Measurements from ENCODE around the gene LILRB5.
"Not testable (repeated sequence)": the region's sequence is repeated elsewhere in the genome, so short reads cannot be mapped to it uniquely, and the experiment has no call there.

The LILRB5 gene

DNA sequence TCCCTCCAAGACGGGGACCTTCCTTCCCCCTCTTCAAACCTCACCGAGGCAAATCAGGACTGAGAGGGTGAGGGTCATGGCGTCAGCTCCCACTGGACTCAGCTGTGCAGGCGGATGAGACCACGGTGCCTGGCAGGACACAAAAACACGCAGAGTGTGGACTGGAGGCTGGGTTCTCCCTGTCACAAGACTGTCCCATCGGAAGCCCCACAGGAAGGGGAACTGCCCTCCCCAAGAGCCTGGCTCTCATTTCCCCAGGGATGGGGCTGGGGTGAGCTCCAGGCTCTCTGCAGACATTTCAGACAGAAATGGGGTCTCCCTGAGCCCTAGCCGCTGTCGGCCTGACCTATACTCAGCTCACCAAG lies at the start of gene LILRB5:
Gene LILRB5 (minus strand): TSS at position 158 of the 365 bp plus-strand sequence. CDS start 80 bp downstream, at position 78.
- Histone ChIP-seq H3K4me1 (ENCODE audit: control insufficient read depth, insufficient read depth, low read length) (no peaks in the 10 kb centered on the region), H3K27ac (ENCODE audit: low read length) (no peak within 1 kb of the TSS), H3K27me3 (ENCODE audit: control insufficient read depth, insufficient read depth, low read length) (no peaks in the 10 kb centered on the region), H3K4me3 (ENCODE audit: low read length) (no peak within 1 kb of the TSS), H3K9me3 (ENCODE audit: control insufficient read depth, insufficient read depth, low read length) (no peaks in the 10 kb centered on the region; the same call in 1 of the 2 replicates), H3K36me3 (ENCODE audit: control insufficient read depth, insufficient read depth, low read length) (peaks cover 2% of the 10 kb centered on the region; the same call in 1 of the 2 replicates)
- DNase-seq (ENCODE audit: low read depth, low spot score) = no peak
- WGBS (ENCODE audit: insufficient coverage, insufficient read length) = no CpG with 5 or more reads among the region's 9 CpGs

- Histone ChIP-seq H3K27ac (ENCODE audit: low read length) (no peak overlapping the region), H3K4me1 (ENCODE audit: control insufficient read depth, insufficient read depth, low read length) (no peaks in the 10 kb centered on the region), H3K36me3 (ENCODE audit: control insufficient read depth, insufficient read depth, low read length) (no peaks in the 10 kb centered on the region), H3K4me3 (ENCODE audit: low read length) (no peak overlapping the region), H3K9me3 (ENCODE audit: control insufficient read depth, insufficient read depth, low read length) (peaks cover 5% of the 10 kb centered on the region; the same call in 1 of the 2 replicates), H3K27me3 (ENCODE audit: control insufficient read depth, insufficient read depth, low read length) (no peaks in the 10 kb centered on the region; the same call in 1 of the 2 replicates)
- no CpG with 5 or more reads among the region's 1 CpG for whole genome bisulfite sequencing (ENCODE audit: insufficient coverage, insufficient read length)
- DNase-seq (ENCODE audit: low read depth, low spot score) = no peak
These were observed 48.1 kb upstream of the LILRB5 start for GRCh38 chr19:54305141-54305540.

DNA sequence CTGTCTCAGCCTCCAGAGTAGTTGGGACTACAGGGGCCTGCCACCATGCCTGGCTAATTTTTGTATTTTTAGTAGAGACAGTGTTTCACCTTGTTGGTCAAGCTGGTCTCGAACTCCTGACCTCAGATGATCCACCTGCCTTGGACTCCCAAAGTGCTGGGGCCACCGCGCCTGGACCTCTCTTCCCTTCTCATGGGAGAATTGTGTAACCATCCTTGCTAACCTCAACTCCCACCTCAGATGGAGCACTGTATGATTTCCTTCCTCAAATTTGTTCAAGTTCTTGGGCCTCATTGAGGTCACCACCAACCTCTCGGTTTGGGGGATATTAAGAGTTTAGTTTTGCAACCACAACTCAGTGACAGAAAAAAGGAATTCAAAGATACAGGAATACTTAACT lies 45.2 kb upstream of the LILRB5 start:
- Histone ChIP-seq H3K36me3 (ENCODE audit: control insufficient read depth, insufficient read depth, low read length) (no peaks in the 10 kb centered on the region), H3K27me3 (ENCODE audit: control insufficient read depth, insufficient read depth, low read length) (no peaks in the 10 kb centered on the region; the same call in 1 of the 2 replicates), H3K27ac (ENCODE audit: low read length) (no peak overlapping the region), H3K9me3 (ENCODE audit: control insufficient read depth, insufficient read depth, low read length) (peaks cover 7% of the 10 kb centered on the region; the same call in 1 of the 2 replicates), H3K4me3 (ENCODE audit: low read length) (no peak overlapping the region), H3K4me1 (ENCODE audit: control insufficient read depth, insufficient read depth, low read length) (no peaks in the 10 kb centered on the region)
- no CpG with 5 or more reads among the region's 4 CpGs for WGBS (ENCODE audit: insufficient coverage, insufficient read length)
- DNase-seq (ENCODE audit: low read depth, low spot score) = no peak

- Histone ChIP-seq H3K9me3 (ENCODE audit: control insufficient read depth, insufficient read depth, low read length) (peaks cover 5% of the 10 kb centered on the region; the same call in 1 of the 2 replicates), H3K4me1 (ENCODE audit: control insufficient read depth, insufficient read depth, low read length) (no peaks in the 10 kb centered on the region), H3K27ac (ENCODE audit: low read length) (no peak overlapping the region), H3K36me3 (ENCODE audit: control insufficient read depth, insufficient read depth, low read length) (no peaks in the 10 kb centered on the region), H3K27me3 (ENCODE audit: control insufficient read depth, insufficient read depth, low read length) (no peaks in the 10 kb centered on the region), H3K4me3 (ENCODE audit: low read length) (no peak overlapping the region)
- no peak for DNase-seq (ENCODE audit: low read depth, low spot score)
- no CpG with 5 or more reads among the region's 5 CpGs for WGBS (ENCODE audit: insufficient coverage, insufficient read length)
These were observed 42.4 kb upstream of the LILRB5 start for GRCh38 chr19:54299515-54299914.

GRCh38 chr19:54299126-54299498 lies 42.0 kb upstream of the LILRB5 start:
- no peak overlapping the region for H3K4me3 ChIP-seq (ENCODE audit: low read length)
- no peak overlapping the region for H3K27ac ChIP-seq (ENCODE audit: low read length)
- H3K27me3 ChIP-seq (ENCODE audit: control insufficient read depth, insufficient read depth, low read length) = no peaks in the 10 kb centered on the region
- no peaks in the 10 kb centered on the region for H3K4me1 ChIP-seq (ENCODE audit: control insufficient read depth, insufficient read depth, low read length)
- H3K9me3 ChIP-seq (ENCODE audit: control insufficient read depth, insufficient read depth, low read length) = peaks cover 4% of the 10 kb centered on the region; the same call in 1 of the 2 replicates
- no peaks in the 10 kb centered on the region for H3K36me3 ChIP-seq (ENCODE audit: control insufficient read depth, insufficient read depth, low read length)
- no peak for DNase-seq (ENCODE audit: low read depth, low spot score)
- WGBS (ENCODE audit: insufficient coverage, insufficient read length) = no CpG with 5 or more reads among the region's 7 CpGs

DNA sequence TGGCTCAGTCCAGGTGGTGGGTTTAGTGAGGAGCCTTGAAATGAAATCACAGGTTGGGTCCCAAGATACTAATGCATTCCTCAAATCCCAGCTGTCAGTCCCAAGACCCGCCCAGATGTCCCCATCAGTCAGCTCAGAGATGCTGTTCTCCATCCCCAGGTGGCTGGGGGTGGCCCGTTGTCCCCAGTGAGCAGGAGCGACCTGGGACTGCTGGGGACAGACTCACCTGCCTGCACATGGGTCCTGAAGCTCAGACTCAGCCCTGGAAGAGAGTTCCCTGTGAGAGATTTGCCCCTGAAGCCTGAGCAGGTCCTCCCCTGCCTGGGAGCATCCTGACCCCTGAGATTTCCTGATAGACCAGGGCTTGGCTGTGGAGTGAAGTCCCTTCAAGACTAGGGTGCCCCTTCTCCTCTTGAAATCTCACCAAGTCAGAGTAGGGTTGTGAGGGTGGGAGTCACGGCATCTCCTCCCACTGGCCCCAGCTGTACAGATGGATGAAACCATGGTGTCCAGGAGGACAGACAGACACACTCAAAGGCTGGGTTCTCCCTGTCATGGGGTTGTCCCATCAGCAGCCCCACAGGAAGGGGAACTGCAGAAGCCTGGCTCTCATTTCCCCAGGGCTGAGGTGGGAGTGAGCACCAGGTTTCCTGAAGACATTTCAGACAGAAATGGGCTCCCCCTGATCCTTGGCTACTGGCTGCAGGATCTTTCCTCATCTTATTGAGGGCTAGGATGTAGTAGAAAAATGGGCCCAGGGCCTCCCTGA lies 41.5 kb upstream of the LILRB5 start:
- Histone ChIP-seq H3K27me3 (ENCODE audit: control insufficient read depth, insufficient read depth, low read length) (no peaks in the 10 kb centered on the region), H3K27ac (ENCODE audit: low read length) (no peak overlapping the region), H3K4me3 (ENCODE audit: low read length) (no peak overlapping the region), H3K4me1 (ENCODE audit: control insufficient read depth, insufficient read depth, low read length) (no peaks in the 10 kb centered on the region), H3K36me3 (ENCODE audit: control insufficient read depth, insufficient read depth, low read length) (no peaks in the 10 kb centered on the region), H3K9me3 (ENCODE audit: control insufficient read depth, insufficient read depth, low read length) (peaks cover 4% of the 10 kb centered on the region; the same call in 1 of the 2 replicates)
- DNase-seq (ENCODE audit: low read depth, low spot score) = no peak
- no CpG with 5 or more reads among the region's 4 CpGs for WGBS (ENCODE audit: insufficient coverage, insufficient read length)

- WGBS (ENCODE audit: insufficient coverage, insufficient read length) = no CpG with 5 or more reads among the region's 7 CpGs
- no peak overlapping the region for H3K27ac ChIP-seq (ENCODE audit: low read length)
- H3K9me3 ChIP-seq (ENCODE audit: control insufficient read depth, insufficient read depth, low read length) = peaks cover 4% of the 10 kb centered on the region; the same call in 1 of the 2 replicates
- H3K36me3 ChIP-seq (ENCODE audit: control insufficient read depth, insufficient read depth, low read length) = no peaks in the 10 kb centered on the region
- H3K4me1 ChIP-seq (ENCODE audit: control insufficient read depth, insufficient read depth, low read length) = no peaks in the 10 kb centered on the region
- no peak overlapping the region for H3K4me3 ChIP-seq (ENCODE audit: low read length)
- no peak for DNase-seq (ENCODE audit: low read depth, low spot score)
- no peaks in the 10 kb centered on the region for H3K27me3 ChIP-seq (ENCODE audit: control insufficient read depth, insufficient read depth, low read length)
These were observed 40.8 kb upstream of the LILRB5 start for GRCh38 chr19:54297759-54298305.

DNA sequence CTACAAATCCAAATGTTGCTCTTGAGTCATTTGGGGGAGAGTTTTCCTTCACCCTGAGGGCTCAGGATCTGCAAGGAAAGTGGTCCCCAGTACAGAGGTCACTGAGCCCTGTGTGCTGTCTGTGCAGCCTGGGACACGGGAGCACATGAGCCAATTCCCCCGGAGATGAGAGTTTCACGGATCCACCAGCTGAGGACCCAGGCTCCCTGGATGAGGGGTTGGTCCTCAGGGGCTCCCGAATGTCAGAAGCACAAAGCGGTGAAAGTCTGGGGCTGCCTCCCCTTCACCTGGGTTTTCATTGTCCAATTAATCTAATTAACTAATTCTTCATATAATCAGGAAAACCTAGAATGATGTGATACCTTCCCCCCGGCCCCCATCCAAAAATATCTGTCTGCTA lies 37.5 kb upstream of the LILRB5 start:
- peaks cover 3% of the 10 kb centered on the region; the same call in 1 of the 2 replicates for H3K9me3 ChIP-seq (ENCODE audit: control insufficient read depth, insufficient read depth, low read length)
- no peaks in the 10 kb centered on the region for H3K27me3 ChIP-seq (ENCODE audit: control insufficient read depth, insufficient read depth, low read length)
- no CpG with 5 or more reads among the region's 6 CpGs for WGBS (ENCODE audit: insufficient coverage, insufficient read length)
- H3K36me3 ChIP-seq (ENCODE audit: control insufficient read depth, insufficient read depth, low read length) = no peaks in the 10 kb centered on the region
- no peak for DNase-seq (ENCODE audit: low read depth, low spot score)
- H3K4me3 ChIP-seq (ENCODE audit: low read length) = no peak overlapping the region
- H3K27ac ChIP-seq (ENCODE audit: low read length) = no peak overlapping the region
- no peaks in the 10 kb centered on the region for H3K4me1 ChIP-seq (ENCODE audit: control insufficient read depth, insufficient read depth, low read length)

DNA sequence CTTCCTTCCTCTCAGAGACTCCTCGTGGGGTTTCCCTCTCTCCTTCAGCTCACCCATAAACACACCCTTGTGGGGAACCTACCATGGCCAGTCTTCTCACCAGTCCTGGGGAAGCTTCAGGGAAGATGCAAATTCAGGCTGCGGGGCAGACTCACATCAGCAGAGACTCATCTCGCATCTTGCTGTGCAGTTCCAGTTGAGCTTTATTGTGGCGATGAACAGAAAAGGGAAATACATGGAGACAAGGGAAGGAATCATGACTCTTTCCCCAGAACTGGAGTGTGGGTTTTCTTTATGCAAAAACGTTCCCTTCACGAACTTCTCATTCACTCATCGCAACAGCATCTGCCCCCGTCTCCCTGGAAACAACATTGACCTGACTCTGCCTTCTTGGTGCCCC lies 32.1 kb upstream of the LILRB5 start:
- no CpG with 5 or more reads among the region's 8 CpGs for WGBS (ENCODE audit: insufficient coverage, insufficient read length)
- not testable (repeated sequence) for H3K36me3 ChIP-seq (ENCODE audit: control insufficient read depth, insufficient read depth, low read length); H3K4me1 ChIP-seq (ENCODE audit: control insufficient read depth, insufficient read depth, low read length); H3K27me3 ChIP-seq (ENCODE audit: control insufficient read depth, insufficient read depth, low read length); H3K27ac ChIP-seq (ENCODE audit: low read length); H3K9me3 ChIP-seq (ENCODE audit: control insufficient read depth, insufficient read depth, low read length); DNase-seq (ENCODE audit: low read depth, low spot score); H3K4me3 ChIP-seq (ENCODE audit: low read length)

- WGBS (ENCODE audit: insufficient coverage, insufficient read length) = no CpG with 5 or more reads among the region's 4 CpGs
- no peak overlapping the region for H3K4me3 ChIP-seq (ENCODE audit: low read length)
- no peak for DNase-seq (ENCODE audit: low read depth, low spot score)
- H3K27ac ChIP-seq (ENCODE audit: low read length) = no peak overlapping the region
- no peaks in the 10 kb centered on the region for H3K9me3 ChIP-seq (ENCODE audit: control insufficient read depth, insufficient read depth, low read length)
- H3K36me3 ChIP-seq (ENCODE audit: control insufficient read depth, insufficient read depth, low read length) = no peaks in the 10 kb centered on the region
- H3K4me1 ChIP-seq (ENCODE audit: control insufficient read depth, insufficient read depth, low read length) = no peaks in the 10 kb centered on the region; the same call in 1 of the 2 replicates
- no peaks in the 10 kb centered on the region for H3K27me3 ChIP-seq (ENCODE audit: control insufficient read depth, insufficient read depth, low read length)
These were observed 30.4 kb upstream of the LILRB5 start for GRCh38 chr19:54287456-54287855.

Measured in iPS DF 6.9 (cell line).